Fibroblast of the aortic adventitia (primary cell): ENCODE measurements around the gene TMEM181. TPM values are rescaled to one million over a fixed set of nuclear protein-coding genes. Genes with fewer than 3 reads are reported as not detected.
"Not testable (repeated sequence)": the region's sequence is repeated elsewhere in the genome, so short reads cannot be mapped to it uniquely, and the experiment has no call there.

Experiments used
- DNase-seq: peaks from one replicate; pipeline ENCODE4 v3.0.0-alpha.2; 2010; ENCODE audit warnings: low read depth
- H3K4me3 ChIP-seq: 2 replicates; pipeline ENCODE4 v1.5.1; 2011; ENCODE audit warnings: low read depth, mild to moderate bottlenecking, control low read depth, low read length, moderate library complexity
- CTCF ChIP-seq: IDR thresholded peaks from 2 replicates; pipeline ENCODE4 v1.5.1; 2011; ENCODE audit warnings: mild to moderate bottlenecking, low read length, control low read depth, inconsistent platforms; ENCODE audit not compliant: insufficient read depth
- total RNA-seq: library from RNA; depleted of rRNA; stranded (reverse); fragments of >200 nt; gene quantifications from 2 replicates; pipeline ENCODE4 v1.2.3, GENCODE V29; 2012; ENCODE audit warnings: low replicate concordance

TMEM181 gene
- total RNA-seq, 1 donor, result 36.2 TPM

DNA sequence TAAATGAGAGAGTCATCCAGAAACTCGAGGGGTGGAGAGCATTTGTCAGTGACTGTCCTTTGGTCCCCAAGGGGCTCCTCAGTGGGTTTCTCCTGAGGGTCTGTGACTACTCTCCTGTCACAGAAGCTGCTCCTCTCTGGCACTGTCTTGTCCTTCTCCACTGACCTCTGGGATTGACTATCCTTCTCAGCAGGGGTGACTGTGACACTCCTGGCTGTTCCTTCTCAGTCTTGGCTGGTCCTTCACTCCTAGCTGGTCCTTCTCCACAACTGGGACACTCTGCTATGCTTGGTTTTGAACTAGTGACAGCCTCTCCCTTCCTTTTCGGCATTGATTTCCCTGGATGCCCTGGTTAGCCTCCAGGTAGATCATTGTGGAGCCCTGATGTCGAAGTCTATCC is 51.1 kb downstream of the TMEM181 start:
- no peak overlapping the region for H3K4me3 ChIP-seq
- TF ChIP-seq CTCF, result no peak
- DNase-seq, result no peak

GRCh38 chr6:158611541-158612370 is 51.9 kb downstream of the TMEM181 start:
- DNase-seq, result no peak
- no peak for TF ChIP-seq CTCF
- no peak overlapping the region for H3K4me3 ChIP-seq

DNA sequence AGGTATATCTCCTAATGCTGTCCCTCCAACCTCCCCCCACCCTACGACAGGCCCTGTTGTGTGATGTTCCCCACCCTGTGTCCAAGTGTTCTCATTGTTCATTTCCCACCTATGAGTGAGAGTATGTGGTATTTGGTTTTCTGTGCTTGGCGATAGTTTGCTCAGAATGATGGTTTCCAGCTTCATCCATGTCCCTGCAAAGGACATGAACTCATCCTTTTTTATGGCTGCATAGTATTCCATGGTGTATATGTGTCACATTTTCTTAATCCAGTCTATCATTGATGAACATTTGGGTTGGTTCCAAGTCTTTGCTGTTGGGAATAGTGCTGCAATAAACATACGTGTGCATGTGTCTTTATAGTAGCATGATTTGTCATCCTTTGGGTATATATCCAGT is 54.7 kb downstream of the TMEM181 start:
- not testable (repeated sequence) for DNase-seq, H3K4me3 ChIP-seq

DNA sequence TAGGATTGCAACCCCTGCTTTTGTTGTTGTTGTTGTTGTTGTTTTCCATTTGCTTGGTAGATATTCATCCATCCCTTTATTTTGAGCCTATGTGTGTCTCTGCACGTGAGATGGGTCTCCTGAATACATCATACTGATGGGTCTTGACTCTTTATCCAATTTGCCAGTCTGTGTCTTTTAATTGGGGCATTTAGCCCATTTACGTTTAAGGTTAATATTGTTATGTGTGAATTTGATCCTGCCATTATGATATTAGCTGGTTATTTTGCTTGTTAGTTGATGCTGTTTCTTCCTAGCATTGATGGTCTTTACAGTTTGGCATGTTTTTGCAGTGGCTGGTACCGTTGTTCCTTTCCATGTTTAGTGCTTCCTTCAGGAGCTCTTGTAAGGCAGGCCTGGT is 58.4 kb downstream of the TMEM181 start:
- not testable (repeated sequence) for DNase-seq, H3K4me3 ChIP-seq

DNA sequence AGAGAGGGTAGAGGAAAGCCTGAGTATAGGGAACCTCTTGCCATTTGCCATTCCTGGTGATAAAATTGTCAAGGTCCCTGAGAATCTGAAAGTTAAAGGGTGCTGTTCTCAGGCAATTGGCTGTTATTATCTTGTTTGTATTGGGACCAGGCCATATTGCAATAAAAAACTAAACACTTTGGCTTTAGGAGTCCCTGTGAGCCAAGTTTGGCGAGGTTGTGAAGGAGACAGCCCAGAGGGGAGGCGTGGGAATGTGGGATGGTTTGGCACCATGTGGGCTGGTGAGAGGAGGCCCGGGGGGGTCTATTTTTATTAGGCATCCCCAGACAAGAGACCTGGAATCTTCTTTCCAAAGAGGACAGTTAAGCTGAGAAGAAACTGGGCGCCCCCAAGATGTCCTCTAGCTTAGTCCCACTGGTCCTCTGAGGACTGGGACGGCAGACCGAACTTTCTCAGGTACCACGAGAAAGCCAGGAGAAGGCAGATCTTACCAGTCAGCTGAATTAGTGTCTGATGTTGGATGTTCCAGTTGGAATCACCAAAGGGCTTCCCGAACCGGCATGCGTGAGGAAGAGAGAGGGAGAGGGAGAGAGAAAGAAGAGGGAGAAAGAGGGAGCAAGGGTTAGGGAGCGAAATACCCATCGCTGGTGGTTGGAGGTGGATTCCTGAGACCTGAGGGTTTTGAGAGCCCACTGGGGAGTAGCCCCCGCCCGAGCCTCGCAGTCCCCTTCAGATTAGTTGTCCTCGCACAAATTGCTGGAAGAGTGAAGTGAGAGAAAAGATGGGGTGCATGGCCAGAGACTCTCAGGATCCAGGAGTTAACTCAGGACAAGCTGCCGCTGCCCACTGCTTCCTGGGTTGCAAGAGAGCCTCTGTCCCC is 60.3 kb downstream of the TMEM181 start:
- H3K4me3 ChIP-seq, result no peak overlapping the region
- no peak for TF ChIP-seq CTCF
- no peak for DNase-seq

- no peak overlapping the region for H3K4me3 ChIP-seq
- no peak for TF ChIP-seq CTCF
- no peak for DNase-seq
Measured at GRCh38 chr6:158620963-158621693, 61.2 kb downstream of the TMEM181 start.

DNA sequence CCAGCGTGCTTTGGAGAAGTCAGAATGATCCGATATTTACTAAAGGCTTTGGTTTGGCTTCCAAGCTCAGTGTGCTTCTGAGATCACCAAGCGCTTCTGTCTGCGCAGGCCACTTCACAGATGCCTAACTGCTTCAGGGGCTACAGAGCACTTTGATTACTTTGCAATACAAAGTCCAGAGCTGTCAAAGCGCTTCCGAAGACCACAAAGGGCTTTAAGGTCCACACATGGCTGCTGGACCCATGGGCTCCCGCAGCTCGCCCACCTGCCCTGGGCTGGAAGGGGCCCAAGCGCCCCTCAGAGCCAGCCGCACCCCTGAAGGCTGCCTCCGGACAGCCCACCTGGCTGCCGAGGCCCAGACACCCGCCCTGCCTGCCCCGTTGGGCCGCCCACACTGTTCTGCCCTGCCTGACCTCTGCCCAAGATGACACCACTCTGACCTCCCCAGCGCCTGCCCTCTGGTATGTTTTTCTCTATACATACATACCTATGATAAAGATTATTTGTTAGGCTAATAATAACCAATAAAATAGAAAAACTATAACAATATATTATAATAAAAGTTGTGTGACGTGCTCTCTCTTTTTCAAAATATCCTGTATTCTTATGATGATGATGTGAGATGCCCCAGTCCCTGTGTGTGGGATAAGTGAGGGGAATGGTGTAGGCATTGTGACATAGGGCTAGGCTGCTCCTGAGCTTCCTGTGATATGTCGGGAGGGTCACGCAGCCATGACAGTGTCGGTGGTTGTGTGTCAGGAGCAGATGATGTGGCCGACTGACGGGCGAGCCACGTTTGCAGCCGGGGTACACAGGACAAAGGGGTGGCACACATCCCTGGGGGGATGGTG is 62.0 kb downstream of the TMEM181 start:
- no peak for DNase-seq
- no peak overlapping the region for H3K4me3 ChIP-seq
- TF ChIP-seq CTCF, result no peak
